ENCODE measurements around the gene NXPH1.

Gene NXPH1

DNA sequence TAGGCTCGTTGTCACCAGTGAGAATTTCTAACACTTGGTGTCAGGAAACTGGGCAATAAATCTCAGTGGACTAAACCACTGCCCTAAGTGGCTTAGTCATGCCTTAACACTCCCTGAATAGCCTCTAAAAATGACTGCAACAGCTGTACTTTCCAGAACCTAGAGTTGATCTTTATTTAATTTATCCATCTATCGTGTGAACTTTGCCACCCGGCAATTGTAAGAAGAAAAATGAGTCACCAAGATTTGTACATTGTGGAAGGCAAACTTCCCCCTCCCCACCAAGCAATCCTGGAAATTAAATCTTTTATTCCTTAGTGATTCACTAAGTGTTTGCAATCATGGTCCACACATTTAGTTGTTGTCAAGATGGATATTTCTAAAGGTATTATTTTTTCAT, 47.1 kb downstream of the NXPH1 start:
- no peak for TF ChIP-seq CTCF (conservative IDR thresholded peaks at IDR 0.05; ENCODE audit: low read depth, low read length)
- no peak for DNase-seq (ENCODE audit: low read depth)
- no peak overlapping the region for H3K4me3 ChIP-seq (ENCODE audit: low read length)

DNA sequence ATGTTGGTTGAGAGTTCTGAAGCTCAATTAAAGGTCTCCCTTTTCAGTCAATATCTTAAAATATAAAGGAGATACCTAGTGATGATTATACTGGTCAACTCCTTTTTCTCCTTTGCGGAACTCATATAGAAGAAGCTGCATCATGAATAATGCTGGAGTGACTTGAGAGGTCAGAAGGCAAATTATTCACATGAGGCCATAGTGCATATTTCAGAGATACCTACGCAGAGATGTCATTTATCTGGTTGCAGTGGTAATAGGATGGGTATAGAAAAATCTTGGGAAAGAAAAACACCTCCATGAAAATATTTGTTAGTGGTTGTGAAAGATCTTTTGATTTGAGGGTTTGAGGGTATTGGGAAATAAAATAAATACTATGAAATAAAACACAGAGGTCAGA, 47.7 kb downstream of the NXPH1 start:
- no peak for DNase-seq (ENCODE audit: low read depth)
- TF ChIP-seq CTCF (conservative IDR thresholded peaks at IDR 0.05; ENCODE audit: low read depth, low read length): no peak
- no peak overlapping the region for H3K4me3 ChIP-seq (ENCODE audit: low read length)

GRCh38 chr7:8481752-8482446, 48.5 kb downstream of the NXPH1 start:
- DNase-seq (ENCODE audit: low read depth): no peak
- H3K4me3 ChIP-seq (ENCODE audit: low read length): no peak overlapping the region
- TF ChIP-seq CTCF (conservative IDR thresholded peaks at IDR 0.05; ENCODE audit: low read depth, low read length): no peak

DNA sequence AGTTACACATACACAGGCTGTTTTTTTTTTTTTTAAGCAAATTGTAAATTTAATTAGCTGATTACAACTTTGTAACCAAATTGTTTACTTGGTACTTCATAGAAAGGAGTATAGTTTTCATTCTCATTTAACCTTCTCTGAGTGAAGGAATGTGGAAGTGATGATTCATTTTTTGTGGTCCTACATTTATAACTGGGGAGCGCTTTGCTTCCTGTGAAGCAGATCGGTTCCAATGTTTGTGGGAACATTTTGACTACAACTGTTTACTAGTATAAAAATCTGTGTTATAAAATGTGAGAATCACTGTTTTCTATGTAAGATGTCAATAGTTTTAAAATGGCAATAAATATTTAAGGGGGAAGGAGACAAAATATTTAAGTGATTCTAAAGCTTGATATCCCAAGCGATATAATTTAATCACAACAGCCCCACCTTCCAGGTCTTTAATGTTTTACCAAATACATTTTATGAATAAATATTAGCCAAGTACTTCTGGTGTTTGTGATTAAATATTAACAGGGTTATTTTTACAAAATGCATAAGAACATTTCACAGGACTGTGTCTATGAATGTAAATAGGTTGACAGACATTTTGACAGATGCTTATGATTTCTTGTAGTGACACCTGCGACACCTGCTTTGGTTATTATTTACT, 57.1 kb downstream of the NXPH1 start:
- DNase-seq (ENCODE audit: low read depth): no peak
- no peak overlapping the region for H3K4me3 ChIP-seq (ENCODE audit: low read length)
- no peak for TF ChIP-seq CTCF (conservative IDR thresholded peaks at IDR 0.05; ENCODE audit: low read depth, low read length)

- H3K4me3 ChIP-seq (ENCODE audit: low read length): no peak overlapping the region
- no peak for TF ChIP-seq CTCF (conservative IDR thresholded peaks at IDR 0.05; ENCODE audit: low read depth, low read length)
- DNase-seq (ENCODE audit: low read depth): no peak
These were observed 57.7 kb downstream of the NXPH1 start for GRCh38 chr7:8491106-8491505.

DNA sequence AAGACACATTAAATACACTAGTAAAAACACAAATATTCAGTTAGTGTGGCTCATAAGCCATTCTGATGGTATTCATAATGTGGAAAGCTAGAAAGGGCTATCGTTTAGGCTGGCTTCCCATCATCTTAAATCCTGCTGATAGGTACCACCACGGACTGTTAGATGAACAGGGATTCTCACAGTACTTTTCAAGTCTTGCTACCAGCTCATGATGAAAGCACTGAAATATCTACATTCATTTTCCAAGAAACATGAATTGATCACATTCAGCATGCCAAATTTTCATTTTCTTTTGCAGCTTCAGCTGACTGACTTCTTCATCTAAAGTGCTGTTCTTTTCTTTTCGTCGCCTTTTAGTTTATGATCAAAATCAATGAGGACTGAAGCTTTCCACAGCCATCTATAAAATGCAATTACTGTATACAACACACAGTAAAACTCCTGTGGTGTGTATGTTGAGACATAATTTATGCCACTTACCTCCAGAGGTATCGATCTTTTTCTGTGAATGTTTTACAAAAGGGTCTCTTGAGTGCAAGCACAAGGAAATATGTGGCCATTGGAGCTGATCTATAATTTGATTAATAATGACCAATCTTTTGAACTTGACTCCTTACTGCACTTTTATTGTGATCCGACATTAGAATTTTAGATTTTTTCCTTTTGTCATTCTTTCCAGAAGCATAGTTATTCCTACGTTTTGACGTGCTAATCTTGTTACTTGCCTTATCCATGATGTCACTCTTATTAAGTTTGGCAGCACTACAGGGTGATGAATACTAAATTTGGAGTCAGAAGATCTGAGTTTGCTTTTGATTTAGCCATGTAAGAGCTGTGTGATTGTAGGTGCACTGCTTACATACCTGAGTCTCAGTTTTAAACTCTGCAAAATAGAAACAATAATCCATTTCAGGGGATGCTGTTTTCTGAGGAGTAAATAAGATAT, 58.4 kb downstream of the NXPH1 start:
- H3K4me3 ChIP-seq (ENCODE audit: low read length): no peak overlapping the region
- no peak for DNase-seq (ENCODE audit: low read depth)
- no peak for TF ChIP-seq CTCF (conservative IDR thresholded peaks at IDR 0.05; ENCODE audit: low read depth, low read length)

Measured in retinal pigment epithelial cell (primary cell).